DND-41 (cell line): ENCODE measurements around the gene TBL1X.

Source experiments
- EZH2 ChIP-seq: IDR thresholded peaks from 3 replicates; pipeline ENCODE4 v1.6.1; 2012; ENCODE audit warnings: borderline replicate concordance, low read depth, mild to moderate bottlenecking, moderate library complexity, low read length, inconsistent platforms; ENCODE audit not compliant: severe bottlenecking
- TF ChIP-seq, protein P1 (sequence below): IDR thresholded peaks from 2 replicates; pipeline ENCODE4 v1.5.1; 2012; ENCODE audit warnings: borderline replicate concordance, low read length, moderate library complexity, mild to moderate bottlenecking; ENCODE audit not compliant: poor library complexity, severe bottlenecking; ENCODE audit errors: extremely low read depth

- TF ChIP-seq, protein P1, sequence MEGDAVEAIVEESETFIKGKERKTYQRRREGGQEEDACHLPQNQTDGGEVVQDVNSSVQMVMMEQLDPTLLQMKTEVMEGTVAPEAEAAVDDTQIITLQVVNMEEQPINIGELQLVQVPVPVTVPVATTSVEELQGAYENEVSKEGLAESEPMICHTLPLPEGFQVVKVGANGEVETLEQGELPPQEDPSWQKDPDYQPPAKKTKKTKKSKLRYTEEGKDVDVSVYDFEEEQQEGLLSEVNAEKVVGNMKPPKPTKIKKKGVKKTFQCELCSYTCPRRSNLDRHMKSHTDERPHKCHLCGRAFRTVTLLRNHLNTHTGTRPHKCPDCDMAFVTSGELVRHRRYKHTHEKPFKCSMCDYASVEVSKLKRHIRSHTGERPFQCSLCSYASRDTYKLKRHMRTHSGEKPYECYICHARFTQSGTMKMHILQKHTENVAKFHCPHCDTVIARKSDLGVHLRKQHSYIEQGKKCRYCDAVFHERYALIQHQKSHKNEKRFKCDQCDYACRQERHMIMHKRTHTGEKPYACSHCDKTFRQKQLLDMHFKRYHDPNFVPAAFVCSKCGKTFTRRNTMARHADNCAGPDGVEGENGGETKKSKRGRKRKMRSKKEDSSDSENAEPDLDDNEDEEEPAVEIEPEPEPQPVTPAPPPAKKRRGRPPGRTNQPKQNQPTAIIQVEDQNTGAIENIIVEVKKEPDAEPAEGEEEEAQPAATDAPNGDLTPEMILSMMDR, result no peak
- TF ChIP-seq EZH2, result no peak
These were observed 108.6 kb downstream of the TBL1X start for GRCh38 chrX:9573282-9574106.
